BLaER1 treated with 17β-estradiol and CSF1 and Interleukin-3, amounts not matched to agents 10 nM and 100 nM (cell line): ENCODE results near the gene ZNF354C.
A peak's percentile ranks its signal among the peaks of the same experiment; 100 is the strongest.
"Not testable (repeated sequence)": the region's sequence is repeated elsewhere in the genome, so short reads cannot be mapped to it uniquely, and the experiment has no call there.

Experiments
- H3K27ac ChIP-seq, 11 experiments: shearing (Covaris generic); formaldehyde crosslinking; 2 replicates each; pipeline ENCODE4 v1.8.1; 2022
- H3K27me3 ChIP-seq, 11 experiments: shearing (Covaris generic); formaldehyde crosslinking; 2 replicates each; pipeline ENCODE4 v1.8.1; 2022
- H3K36me3 ChIP-seq, 11 experiments: shearing (Covaris generic); formaldehyde crosslinking; 2 replicates each; pipeline ENCODE4 v1.8.1; 2022
- H3K4me1 ChIP-seq, 10 experiments: shearing (Covaris generic); formaldehyde crosslinking; 2 replicates each; pipeline ENCODE4 v1.8.1; 2022
- H3K4me2 ChIP-seq, 11 experiments: shearing (Covaris generic); formaldehyde crosslinking; 2 replicates each; pipeline ENCODE4 v1.8.1; 2022
- H3K4me3 ChIP-seq, 10 experiments: shearing (Covaris generic); formaldehyde crosslinking; 2 replicates each; pipeline ENCODE4 v1.8.1; 2022
- H3K9ac ChIP-seq, 11 experiments: shearing (Covaris generic); formaldehyde crosslinking; 2 replicates each; pipeline ENCODE4 v1.8.1; 2022
- H3K9me3 ChIP-seq, 11 experiments: shearing (Covaris generic); formaldehyde crosslinking; replicated peaks in 1 of 11; 2 replicates each; pipeline ENCODE4 v1.8.1; 2022
- H4K20me1 ChIP-seq, 11 experiments: shearing (Covaris generic); formaldehyde crosslinking; 2 replicates each; pipeline ENCODE4 v1.8.1; 2022
- Cebpa-rat ChIP-seq, 11 experiments: shearing (Covaris generic); IDR thresholded peaks; 2 replicates each; pipeline ENCODE4 v1.8.1; 2022

ZNF354C gene

DNA sequence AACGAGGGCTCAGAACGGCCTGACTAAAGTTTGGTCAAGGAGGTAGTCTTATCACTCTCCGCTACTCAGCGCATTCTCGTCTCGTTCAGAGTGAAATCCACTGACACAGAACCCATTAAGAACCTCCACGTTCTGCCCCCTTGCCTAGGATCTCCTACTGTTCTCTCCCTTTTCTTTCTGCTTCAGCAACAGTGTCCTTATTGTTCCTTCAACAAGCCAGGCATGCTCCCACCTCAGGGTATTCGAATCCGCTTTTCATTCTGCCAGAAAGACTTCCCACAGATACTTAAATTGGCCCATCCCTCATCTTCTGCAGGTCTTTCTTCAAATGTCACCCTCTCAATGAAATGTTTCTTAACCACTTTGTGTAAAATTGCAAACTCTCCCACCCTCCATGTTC, 4.3 kb upstream of the ZNF354C start:
- no peak overlapping the region for H3K27ac ChIP-seq
- H3K4me3 ChIP-seq = no peak overlapping the region
- H3K9ac ChIP-seq = no peak overlapping the region
- no peaks in the 10 kb centered on the region for H3K4me1 ChIP-seq
- H3K27me3 ChIP-seq = no peaks in the 10 kb centered on the region
- H3K9me3 ChIP-seq = peaks cover 73 to 98% (median 90%) of the 10 kb centered on the region in 11 experiments
- TF ChIP-seq Cebpa-rat (IDR thresholded peaks at IDR 0.05) = no peak
- no peak overlapping the region for H3K4me2 ChIP-seq
- H4K20me1 ChIP-seq = no peaks in the 10 kb centered on the region
- H3K36me3 ChIP-seq = peaks cover 0 to 8% (median 0%) of the 10 kb centered on the region in 11 experiments; a peak in 1 of 22 replicates

GRCh38 chr5:179061025-179061424, 852 bp downstream of the ZNF354C start:
- TF ChIP-seq Cebpa-rat (IDR thresholded peaks at IDR 0.05) = no peak
- Histone ChIP-seq H3K36me3 (peaks cover 0 to 11% (median 0%) of the 10 kb centered on the region in 11 experiments; a peak in 4 of 22 replicates), H3K4me3 (peak overlapping the region in 7 of 10 experiments; percentile 10 to 65 (median 54); a peak in 9 of 20 replicates), H4K20me1 (no peaks in the 10 kb centered on the region), H3K4me2 (no peak overlapping the region), H3K9me3 (peaks cover 80 to 98% (median 92%) of the 10 kb centered on the region in 11 experiments), H3K27ac (no peak overlapping the region), H3K4me1 (peaks cover 0 to 3% (median 0%) of the 10 kb centered on the region in 10 experiments; a peak in 1 of 20 replicates), H3K27me3 (no peaks in the 10 kb centered on the region), H3K9ac (no peak overlapping the region)

GRCh38 chr5:179065703-179066102, 5.5 kb downstream of the ZNF354C start:
- no peak for TF ChIP-seq Cebpa-rat (IDR thresholded peaks at IDR 0.05)
- no peak overlapping the region for H3K4me3 ChIP-seq
- H4K20me1 ChIP-seq = no peaks in the 10 kb centered on the region
- no peak overlapping the region for H3K27ac ChIP-seq
- H3K4me1 ChIP-seq = peaks cover 0 to 3% (median 0%) of the 10 kb centered on the region in 10 experiments; a peak in 1 of 20 replicates
- no peak overlapping the region for H3K9ac ChIP-seq
- H3K9me3 ChIP-seq = peaks cover 92 to 100% (median 98%) of the 10 kb centered on the region in 11 experiments
- peaks cover 0 to 11% (median 0%) of the 10 kb centered on the region in 11 experiments; a peak in 4 of 22 replicates for H3K36me3 ChIP-seq
- H3K4me2 ChIP-seq = no peak overlapping the region
- H3K27me3 ChIP-seq = no peaks in the 10 kb centered on the region

DNA sequence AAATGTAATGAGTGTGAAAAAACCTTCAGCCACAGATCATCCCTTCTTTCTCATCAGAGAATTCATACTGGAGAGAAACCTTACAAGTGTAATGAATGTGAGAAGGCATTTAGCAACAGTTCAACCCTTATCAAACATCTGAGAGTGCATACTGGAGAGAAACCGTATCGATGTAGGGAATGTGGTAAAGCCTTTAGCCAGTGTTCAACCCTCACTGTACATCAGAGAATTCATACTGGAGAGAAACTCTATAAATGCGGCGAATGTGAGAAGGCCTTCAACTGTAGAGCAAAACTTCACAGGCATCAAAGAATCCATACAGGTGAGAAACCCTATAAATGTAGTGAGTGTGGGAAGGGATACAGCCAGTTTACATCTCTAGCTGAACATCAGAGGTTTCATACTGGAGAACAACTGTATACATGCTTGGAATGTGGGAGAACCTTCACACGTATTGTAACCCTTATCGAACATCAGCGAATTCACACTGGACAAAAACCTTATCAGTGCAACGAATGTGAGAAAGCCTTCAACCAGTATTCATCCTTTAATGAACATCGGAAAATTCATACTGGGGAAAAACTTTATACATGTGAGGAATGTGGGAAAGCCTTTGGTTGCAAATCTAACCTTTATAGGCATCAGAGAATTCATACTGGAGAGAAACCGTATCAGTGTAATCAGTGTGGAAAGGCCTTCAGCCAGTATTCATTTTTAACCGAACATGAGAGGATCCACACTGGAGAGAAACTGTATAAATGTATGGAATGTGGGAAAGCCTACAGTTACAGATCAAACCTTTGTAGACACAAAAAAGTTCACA, 19.2 kb downstream of the ZNF354C start:
- Histone ChIP-seq H3K36me3 (peaks cover 0 to 4% (median 0%) of the 10 kb centered on the region in 11 experiments; a peak in 2 of 22 replicates), H3K4me3 (no peak overlapping the region), H3K9ac (no peak overlapping the region), H3K27me3 (no peaks in the 10 kb centered on the region), H3K9me3 (peaks cover 98 to 100% (median 100%) of the 10 kb centered on the region in 11 experiments), H4K20me1 (no peaks in the 10 kb centered on the region), H3K4me2 (no peak overlapping the region), H3K27ac (no peak overlapping the region), H3K4me1 (no peaks in the 10 kb centered on the region)
- TF ChIP-seq Cebpa-rat (IDR thresholded peaks at IDR 0.05) = no peak

GRCh38 chr5:179080724-179081123, 20.6 kb downstream of the ZNF354C start:
- Histone ChIP-seq H3K4me2 (no peak overlapping the region), H3K4me3 (no peak overlapping the region), H3K9me3 (peaks cover 99 to 100% (median 100%) of the 10 kb centered on the region in 11 experiments), H3K36me3 (peaks cover 0 to 4% (median 0%) of the 10 kb centered on the region in 11 experiments; a peak in 3 of 22 replicates), H3K27me3 (no peaks in the 10 kb centered on the region), H3K4me1 (no peaks in the 10 kb centered on the region), H4K20me1 (no peaks in the 10 kb centered on the region), H3K27ac (no peak overlapping the region), H3K9ac (no peak overlapping the region)
- TF ChIP-seq Cebpa-rat (IDR thresholded peaks at IDR 0.05) = no peak

- Histone ChIP-seq H3K9ac (no peak overlapping the region), H3K27me3 (no peaks in the 10 kb centered on the region), H3K9me3 (peaks cover 84 to 100% (median 90%) of the 10 kb centered on the region in 11 experiments), H3K27ac (no peak overlapping the region), H3K36me3 (no peaks in the 10 kb centered on the region; a peak in 1 of 22 replicates), H3K4me1 (no peaks in the 10 kb centered on the region), H3K4me3 (no peak overlapping the region), H3K4me2 (no peak overlapping the region), H4K20me1 (no peaks in the 10 kb centered on the region)
- TF ChIP-seq Cebpa-rat (IDR thresholded peaks at IDR 0.05) = no peak
Measured at GRCh38 chr5:179089502-179089901, 29.3 kb downstream of the ZNF354C start.

GRCh38 chr5:179101282-179101681, 41.1 kb downstream of the ZNF354C start:
- not testable (repeated sequence) for H3K9ac ChIP-seq, H3K4me3 ChIP-seq, H3K36me3 ChIP-seq, H4K20me1 ChIP-seq, H3K4me1 ChIP-seq, H3K27ac ChIP-seq, H3K4me2 ChIP-seq, H3K27me3 ChIP-seq
- H3K9me3 ChIP-seq = peaks cover 34 to 50% (median 46%) of the 10 kb centered on the region in 11 experiments

DNA sequence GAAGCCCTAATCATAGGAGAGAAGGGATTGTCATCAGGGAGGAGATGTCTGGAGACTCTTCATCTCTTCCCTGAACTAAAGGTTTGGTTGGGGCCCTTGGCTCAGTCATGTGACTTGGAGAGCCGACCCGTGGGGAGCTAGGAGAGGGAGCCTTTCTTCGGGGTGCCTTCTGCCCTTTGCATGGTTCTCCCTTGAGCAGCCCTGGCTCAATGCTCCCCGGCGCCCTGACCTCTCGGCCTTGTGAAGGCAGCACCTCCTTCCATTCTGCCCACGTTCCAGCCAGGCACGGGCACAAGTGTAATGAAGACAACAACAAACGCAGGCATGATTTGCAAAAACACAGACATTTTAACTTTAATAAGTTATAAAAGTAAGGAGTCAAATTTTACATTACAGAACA, 50.4 kb downstream of the ZNF354C start:
- Histone ChIP-seq H3K4me2 (no peak overlapping the region), H3K27ac (no peak overlapping the region), H3K36me3 (no peaks in the 10 kb centered on the region), H3K4me3 (no peak overlapping the region), H3K9ac (no peak overlapping the region), H3K27me3 (no peaks in the 10 kb centered on the region), H3K9me3 (peaks cover 10 to 53% (median 23%) of the 10 kb centered on the region in 11 experiments; a peak in 21 of 22 replicates), H4K20me1 (no peaks in the 10 kb centered on the region), H3K4me1 (no peaks in the 10 kb centered on the region)
- no peak for TF ChIP-seq Cebpa-rat (IDR thresholded peaks at IDR 0.05)

- Histone ChIP-seq H4K20me1 (no peaks in the 10 kb centered on the region), H3K36me3 (no peaks in the 10 kb centered on the region), H3K4me1 (no peaks in the 10 kb centered on the region), H3K27me3 (no peaks in the 10 kb centered on the region), H3K4me2 (no peak overlapping the region), H3K4me3 (no peak overlapping the region), H3K9me3 (peaks cover 10 to 58% (median 23%) of the 10 kb centered on the region in 11 experiments; a peak in 21 of 22 replicates), H3K9ac (no peak overlapping the region), H3K27ac (no peak overlapping the region)
- no peak for TF ChIP-seq Cebpa-rat (IDR thresholded peaks at IDR 0.05)
Measured at GRCh38 chr5:179111267-179112207, 51.4 kb downstream of the ZNF354C start.
